HG02884 (cell line): Measurements from ENCODE around the gene UQCR11.

ENCODE experiments used
- ATAC-seq: cut with Tn5 transposase; IDR thresholded peaks from one replicate; pipeline ENCODE4 v1.9.1; 2021; ENCODE audit warnings: mild to moderate bottlenecking, moderate library complexity; ENCODE audit not compliant: unreplicated experiment

Gene UQCR11

GRCh38 chr19:1571358-1571757, 33.9 kb downstream of the UQCR11 start:
- ATAC-seq, result no peak

DNA sequence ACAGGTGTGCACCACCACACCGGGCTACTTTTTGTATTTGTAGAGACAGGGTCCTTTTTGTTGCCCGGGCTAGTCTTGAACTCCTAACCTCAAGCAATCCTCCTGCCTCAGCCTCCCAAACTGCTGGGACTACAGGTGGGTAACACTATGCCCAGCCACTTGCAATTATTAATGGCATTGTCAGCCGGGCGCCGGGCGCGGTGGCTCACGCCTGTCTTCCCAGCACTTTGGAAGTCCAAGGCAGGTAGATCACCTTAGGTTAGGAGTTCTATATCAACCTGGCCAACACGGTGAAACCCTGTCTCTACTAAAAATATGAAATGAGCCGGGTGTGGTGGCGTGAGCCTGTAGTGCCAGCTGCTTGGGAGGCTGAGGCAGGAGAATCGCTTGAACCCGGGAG, 34.4 kb downstream of the UQCR11 start:
- ATAC-seq, result no peak

DNA sequence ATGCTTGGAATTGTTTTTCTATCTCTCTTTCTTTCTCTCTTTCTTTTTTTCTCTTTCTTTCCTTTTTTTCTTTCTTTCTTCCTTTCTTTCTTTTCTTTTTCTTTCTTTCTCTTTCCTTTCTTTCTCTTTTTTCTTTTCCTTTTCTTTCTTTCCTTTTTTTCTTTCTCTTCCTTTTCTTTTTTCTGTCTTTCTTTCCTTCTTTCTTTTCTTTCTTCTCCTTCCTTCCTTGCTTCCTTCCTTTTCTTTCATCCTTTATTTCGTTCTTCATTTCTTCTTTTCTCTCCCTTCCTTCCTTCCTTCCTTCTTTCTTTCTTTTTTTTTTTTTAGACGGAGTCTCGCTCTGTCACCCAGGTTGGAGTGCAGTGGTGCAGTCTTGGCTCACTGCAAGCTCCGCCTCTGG, 35.3 kb downstream of the UQCR11 start:
- no peak for ATAC-seq

- ATAC-seq, result no peak
These were observed 36.8 kb downstream of the UQCR11 start, which contains the start of gene MEX3D for GRCh38 chr19:1568320-1569019. TSS of gene MEX3D (minus strand) at chr19:1568325. CDS start at chr19:1568058, 267 bp downstream.

GRCh38 chr19:1567848-1568227, 37.4 kb downstream of the UQCR11 start:
- no peak for ATAC-seq

DNA sequence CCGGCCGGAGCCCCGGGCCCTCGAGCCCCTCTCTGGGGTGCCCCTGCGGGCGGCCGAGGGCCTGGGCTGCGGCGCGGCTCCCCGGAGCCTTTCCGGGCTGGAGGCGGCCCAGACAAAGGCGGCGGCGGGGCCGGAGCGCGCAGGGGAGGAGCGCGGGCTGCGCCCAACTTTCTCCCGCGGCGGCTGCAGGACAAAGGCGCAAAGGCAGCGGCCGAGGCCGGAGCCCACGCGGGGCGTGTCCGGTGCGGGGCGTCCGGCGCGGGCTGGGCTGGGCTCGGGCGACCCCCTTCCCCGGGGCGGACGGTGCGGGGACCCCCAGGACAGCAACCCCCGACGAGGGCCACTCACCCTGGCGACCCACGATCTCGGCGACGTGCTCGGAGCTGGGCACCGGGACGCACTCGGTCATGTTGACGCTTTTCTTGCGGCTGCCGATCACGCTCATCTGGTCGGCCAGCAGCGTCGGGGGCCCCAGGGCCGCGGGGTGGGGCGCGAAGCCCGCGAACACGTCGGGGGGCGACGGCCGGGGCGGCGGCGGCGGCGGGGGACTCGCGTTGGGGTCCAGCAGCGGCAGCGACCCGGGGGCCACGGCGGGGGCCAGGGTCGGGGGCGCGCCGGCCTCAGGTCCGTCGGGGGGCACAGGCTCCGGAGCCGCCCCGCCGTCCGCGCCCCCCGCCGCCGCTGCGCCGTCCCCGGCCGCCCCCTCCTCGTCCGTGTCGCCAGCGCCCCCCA, 38.0 kb downstream of the UQCR11 start:
- no peak for ATAC-seq

DNA sequence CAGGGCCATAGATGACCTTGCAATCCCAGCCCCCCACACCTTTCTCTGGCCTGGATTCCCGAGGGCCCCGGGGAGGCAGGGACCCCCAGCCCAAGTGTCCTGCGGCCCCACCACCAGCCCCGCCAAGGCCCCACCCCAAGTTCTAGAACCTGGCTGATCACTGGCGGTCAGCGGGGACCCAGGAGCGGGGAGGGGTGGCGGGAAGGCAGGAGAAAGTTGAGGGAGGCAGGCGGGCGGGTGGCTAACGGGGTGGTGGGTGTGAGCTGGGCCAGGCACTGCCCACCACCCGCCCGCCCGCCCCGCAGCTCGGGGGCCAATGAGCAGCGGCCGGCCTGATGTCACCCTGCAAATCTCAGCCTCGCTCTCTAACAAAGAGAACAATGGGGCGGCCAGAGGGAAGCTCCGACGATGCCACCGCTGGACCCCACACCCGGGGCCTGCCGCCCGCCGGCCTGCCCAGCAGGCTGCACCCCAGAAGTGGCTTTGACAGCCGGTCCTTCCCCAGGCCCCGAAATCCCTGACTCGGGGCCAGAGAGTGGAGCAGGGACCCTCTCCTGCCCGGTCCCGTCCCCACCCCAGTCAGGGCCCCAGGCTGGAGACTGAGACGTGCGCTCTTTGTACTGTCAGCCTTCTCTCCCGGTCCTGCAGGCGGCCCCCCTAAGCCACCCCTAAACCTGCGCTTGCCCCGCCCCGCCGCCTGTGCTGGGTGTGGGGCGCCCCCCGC, 38.7 kb downstream of the UQCR11 start:
- ATAC-seq, result no peak

- no peak for ATAC-seq
These were observed 42.0 kb downstream of the UQCR11 start for GRCh38 chr19:1563251-1563650.

- no peak for ATAC-seq
These were observed 43.9 kb downstream of the UQCR11 start for GRCh38 chr19:1561236-1561842.

DNA sequence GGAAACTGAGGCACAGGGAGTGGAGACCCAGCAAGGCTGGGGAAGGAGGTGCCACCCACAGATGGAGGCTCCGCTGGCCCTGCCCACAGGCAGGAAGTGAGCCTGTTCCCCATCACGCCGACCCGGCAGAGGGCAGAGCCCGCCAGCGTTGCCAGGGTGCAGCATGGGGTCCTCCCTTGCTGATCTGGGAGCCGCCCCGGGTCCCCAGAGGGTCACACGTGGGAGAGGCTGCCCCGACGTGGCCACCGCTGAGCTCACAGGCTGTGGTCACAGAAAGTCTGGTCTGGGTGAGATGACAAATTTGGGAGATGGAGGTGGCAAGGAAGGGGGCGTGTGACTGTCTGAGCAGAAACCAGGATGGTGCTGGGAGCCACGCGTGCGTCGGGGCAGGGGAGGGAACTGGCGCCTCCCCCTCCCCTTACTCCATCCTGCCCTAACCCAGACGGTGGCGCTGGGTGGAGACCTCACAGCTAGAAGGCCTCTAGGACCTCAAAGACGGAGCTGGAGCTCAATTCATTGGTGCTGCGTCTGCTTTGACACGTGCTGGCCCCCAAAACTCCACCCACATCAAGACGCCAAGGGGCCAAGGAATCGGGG, 44.9 kb downstream of the UQCR11 start:
- ATAC-seq, result no peak

- ATAC-seq, result no peak
These were observed 46.7 kb downstream of the UQCR11 start for GRCh38 chr19:1558552-1558951.

DNA sequence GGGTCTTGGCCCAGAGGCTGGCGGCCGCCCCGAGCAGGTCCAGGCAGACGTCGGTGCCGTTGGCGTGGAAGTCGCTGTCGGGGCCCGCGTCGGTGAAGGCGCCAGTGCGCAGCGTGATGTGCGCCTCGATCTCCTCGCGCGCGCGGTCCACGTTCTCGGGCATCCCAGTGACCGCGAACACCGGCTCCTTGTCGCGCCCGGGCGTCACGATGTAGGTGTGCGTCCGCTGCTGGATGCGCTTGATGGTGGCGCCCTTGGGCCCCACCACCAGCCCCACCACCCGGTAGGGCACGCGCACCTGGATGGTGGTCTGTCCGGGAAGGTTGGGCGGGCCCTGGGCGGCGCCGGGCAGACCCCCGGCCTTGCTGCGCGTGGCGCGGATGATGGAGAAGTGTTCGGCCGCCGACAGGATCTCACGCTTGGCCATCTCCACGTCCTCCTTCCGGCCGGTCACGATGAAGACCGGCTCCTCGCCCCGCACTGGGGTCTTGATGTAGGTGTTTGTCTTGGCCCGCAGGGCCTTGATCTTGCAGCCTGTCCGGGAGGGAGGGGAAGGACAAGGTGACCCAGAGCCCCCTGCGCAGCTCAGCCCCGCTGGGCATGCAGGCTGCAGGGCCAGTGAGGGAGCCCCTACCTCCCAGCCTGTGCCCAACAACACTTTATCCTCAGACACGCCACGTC, 48.7 kb downstream of the UQCR11 start:
- no peak for ATAC-seq

- ATAC-seq, result no peak
These were observed 49.5 kb downstream of the UQCR11 start for GRCh38 chr19:1555487-1556389.

DNA sequence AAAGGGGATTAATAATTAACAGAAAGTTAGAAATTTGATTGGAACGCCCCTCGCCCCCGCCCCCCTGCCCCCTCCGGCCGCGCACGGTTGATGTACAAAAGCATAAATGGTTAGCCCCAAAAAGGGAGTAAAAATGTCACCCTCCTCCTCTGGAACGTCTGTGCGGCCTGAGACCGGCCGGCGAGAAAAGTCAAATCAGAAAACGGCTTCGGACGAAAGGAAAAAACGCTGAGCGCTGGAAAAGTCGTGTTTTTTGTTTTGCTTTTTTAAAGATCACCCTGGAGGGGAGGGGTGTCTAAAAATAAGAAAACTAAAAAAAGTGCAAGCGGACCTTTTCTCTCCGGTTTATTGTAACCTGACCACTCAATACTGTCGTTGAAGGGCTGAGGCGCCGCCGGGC, 50.3 kb downstream of the UQCR11 start:
- ATAC-seq, result no peak

GRCh38 chr19:1553415-1553814, 51.8 kb downstream of the UQCR11 start:
- ATAC-seq, result no peak

DNA sequence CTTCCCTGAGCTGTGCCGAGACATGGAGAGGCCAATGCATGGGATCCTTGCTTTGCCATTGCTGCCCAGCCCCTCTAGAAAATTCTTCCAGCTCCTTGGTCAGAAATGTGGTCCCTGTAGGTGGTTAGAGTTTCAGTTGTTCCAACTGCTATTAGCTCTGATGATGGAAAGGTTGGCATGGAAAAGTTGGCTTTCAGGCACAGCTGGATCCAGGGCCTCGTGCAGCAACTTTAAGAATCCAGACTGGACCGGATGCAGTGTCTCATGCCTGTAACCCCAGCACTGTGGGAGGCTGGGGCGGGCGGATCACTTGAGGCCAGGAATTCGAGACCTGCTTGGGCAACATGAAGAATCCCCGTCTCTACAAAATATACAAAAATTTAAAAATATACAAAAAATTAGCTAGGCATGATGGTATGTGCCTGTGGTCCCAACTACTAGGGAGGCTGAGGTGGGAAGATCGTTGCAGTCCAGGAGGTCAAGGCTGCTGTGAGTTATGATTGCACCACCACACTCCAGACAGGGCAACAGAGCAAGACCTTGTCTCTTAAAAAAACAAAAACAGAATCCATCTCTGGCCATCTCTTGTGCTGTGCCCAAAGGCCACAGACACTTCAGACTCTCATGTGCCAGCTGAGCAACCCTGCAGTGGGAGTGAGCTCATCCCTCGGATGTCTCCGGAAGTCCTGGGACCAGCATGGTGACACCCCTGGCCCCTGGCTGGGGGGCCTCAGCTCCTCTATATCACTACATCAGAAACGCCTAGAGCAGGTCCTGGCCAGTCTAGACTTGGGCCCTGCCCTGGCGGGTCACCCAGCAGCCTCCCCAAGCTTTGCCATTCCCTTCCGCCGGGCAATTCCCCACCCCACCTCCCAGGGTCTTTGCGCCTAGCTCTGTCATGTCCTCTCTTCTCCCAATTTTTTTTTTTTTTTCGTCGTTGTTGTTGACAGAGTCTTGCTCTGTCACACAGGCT, 53.9 kb downstream of the UQCR11 start:
- ATAC-seq, result no peak

- ATAC-seq, result no peak
These were observed 55.8 kb downstream of the UQCR11 start for GRCh38 chr19:1549332-1549945.
